Fibroblast of skin of right quadriceps (primary cell): Measurements from ENCODE around the gene RFC2.

Experiments
- DNase-seq: peaks from one replicate; pipeline ENCODE4 v3.0.0-alpha.2; 2013

RFC2 gene

DNA sequence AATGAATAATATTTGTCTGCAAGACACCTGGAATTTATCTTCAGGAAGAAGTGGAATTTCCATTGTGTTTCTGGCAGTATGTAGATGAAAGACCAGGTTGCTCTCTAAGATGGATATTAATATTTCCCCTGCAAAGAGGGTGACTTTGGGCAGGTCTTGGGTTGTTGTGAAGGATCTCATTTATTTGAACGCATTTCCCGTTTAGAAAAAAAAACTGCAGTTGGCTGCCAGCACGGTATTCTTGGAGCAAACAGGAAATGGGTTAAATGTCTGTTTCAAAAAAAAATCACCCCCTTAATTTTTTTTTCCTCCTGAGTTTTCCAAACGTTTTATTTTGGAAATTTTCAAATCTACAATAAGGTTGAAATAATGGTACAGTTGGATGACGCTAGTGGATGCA, 68.6 kb downstream of the RFC2 start:
- no peak for DNase-seq

DNA sequence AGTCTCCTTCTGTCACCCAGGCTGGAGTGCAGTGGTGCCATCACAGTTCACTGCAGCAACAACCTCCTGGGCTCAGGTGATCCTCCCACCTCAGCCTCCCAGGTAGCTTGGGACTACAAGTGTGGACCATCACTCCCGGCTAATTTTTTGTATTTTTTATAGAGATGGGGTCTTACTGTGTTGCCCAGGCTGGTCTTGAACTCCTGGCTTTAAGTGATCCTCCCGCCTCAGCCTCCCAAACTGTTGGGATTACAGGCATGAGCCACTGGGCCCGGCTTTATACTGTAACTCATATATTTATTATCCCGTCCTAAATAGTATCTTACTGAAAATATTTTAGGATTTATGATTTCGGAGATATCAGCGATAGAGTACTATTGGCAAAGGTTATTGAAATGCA, 69.2 kb downstream of the RFC2 start:
- DNase-seq = no peak

DNA sequence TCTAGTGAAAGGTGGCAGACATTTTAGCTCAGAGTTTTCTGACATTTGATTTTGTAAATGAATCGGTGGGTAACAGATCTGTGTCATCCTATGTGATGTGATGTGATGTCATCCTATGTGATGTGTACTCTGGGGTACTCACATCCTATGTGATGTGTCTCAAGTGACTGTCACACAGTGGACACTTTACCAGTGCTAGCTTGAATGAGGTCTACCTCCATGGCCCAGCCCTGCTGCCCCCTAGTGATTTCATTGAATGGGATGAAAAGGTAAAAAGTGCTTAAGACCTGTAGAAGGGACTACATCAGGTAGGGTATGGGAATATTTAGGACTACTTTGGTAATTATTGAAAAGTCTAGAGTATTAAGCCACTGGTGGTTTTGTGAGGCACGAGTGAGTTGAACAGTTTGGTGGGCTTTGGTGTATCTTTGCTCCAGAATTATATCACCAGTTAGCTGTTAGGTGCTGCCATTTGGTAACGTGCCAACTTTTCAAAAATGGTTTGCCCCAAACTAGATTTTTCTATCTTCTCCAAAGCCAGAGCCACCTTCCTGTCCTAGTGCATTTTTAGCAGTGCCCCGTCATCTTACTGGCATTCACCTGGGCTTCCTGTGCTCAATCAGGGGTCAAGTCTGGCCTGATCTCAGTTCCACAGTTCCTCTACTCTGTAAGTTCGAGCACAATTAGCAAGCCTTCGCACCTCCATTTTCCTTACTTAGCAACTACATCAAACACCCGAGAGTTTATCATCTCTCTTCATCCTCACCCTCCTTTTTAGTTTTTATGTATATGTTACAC, 70.3 kb downstream of the RFC2 start:
- DNase-seq = no peak

DNA sequence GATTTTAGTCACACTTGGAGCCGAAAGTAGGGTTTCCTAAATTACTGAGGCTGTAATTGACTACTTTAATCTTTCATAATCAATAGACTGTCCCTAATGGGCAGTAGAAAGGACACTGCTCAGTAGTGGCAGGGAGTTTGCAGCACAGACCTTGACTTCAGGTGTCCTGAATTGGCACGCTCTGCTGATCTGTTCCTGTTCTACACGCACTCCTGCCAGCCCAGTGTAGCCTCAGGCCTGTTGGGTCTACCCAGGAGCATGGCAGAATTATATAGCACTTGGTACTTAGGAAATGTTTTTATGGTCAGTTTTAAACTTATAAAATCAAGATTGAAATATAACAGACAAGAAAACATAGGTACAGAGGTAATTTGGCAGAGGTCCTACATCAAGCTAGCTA, 71.1 kb downstream of the RFC2 start:
- DNase-seq = no peak

DNA sequence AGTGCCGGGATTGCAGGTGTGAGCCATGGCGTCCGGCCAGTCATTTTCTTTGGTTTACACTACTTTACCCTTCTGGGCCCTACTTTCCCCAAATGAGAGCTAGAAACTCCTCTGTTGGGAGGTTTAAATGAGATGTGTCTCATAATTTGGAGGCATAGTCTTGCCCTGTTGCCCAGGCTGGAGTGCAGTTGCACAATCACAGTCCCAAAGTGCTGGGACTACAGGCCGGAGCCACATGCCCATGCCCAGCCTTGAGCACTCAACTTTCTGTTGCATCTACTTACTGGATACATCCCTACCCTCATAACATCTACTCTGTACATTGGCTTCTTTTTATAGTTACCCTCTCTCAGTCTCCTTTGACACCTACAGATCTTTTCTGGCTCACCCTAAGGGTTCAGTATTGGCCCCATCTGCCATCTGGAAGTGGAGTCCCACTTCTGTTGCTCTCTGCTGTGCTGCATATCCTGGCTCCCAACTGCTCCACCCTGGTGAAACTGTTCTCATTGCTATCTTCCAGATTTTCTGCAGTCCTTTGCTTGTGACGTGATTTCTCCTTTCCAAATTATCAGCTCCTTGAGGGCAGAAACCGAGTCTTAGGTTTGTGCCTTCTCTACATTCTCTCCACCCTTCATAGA, 71.6 kb downstream of the RFC2 start:
- no peak for DNase-seq

DNA sequence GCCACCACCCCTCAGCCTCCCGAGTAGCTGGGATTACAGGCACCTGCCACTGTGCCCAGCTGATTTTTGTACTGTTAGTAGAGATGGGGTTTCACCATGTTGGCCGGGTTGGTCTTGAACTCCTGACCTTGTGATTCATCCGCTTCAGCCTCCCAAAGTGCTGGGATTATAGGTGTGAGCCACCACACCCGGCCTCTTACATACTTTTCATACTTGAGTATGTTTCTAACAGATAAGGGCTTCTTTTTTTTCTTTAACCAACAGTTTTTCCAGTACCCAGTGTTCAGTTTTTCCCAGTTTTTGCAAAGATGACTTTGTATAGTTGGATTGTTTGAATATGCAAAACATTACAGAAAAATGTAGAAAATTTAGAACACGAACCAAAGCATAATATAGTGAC, 72.4 kb downstream of the RFC2 start:
- no peak for DNase-seq
